ENCODE measurements around the gene GGT5. TPM values are rescaled to one million over a fixed set of nuclear protein-coding genes. Genes with fewer than 3 reads are reported as not detected.

The GGT5 gene
- total RNA-seq, 8 experiments from 2014 or later: 0.16 to 8.7 (median 0.63) TPM

DNA sequence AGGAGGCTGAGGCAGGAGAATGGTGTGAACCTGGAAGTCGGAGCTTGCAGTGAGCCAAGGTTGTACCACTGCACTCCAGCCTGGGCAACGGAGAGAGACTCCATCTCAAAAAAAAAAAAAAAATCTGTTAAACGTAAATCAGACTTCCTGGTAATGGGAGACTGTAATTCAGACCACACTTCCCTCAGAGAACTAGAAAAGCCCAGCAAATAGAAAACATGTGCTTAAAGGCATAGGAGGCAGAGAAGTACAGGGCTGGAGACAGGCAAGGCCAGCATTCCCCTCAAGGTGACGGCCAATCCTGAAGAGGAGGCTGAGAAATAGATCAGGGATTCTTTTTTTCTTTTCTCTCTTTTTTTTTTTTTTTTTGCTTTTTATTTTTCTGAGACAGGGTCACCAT, 8.2 kb downstream of the GGT5 start:
- H3K27ac ChIP-seq: no peak overlapping the region
- no peaks in the 10 kb centered on the region for H3K4me1 ChIP-seq (replicated peaks in 1 of 2)
- in situ Hi-C loops (cut with MboI; ENCODE audit: low pct_unique_long_range_greater_than_20kb in 2 of 9, low sequenced_read_pairs in 9 of 9, unreplicated experiment in 9 of 9): no loop called here
- H3K4me3 ChIP-seq: no peak overlapping the region
- 17 to 95% (median 74%) methylated on average over 1 to 4 of the region's 4 CpGs for WGBS, 10 experiments
- no peak for ATAC-seq (replicated peaks in 6 of 8)

DNA sequence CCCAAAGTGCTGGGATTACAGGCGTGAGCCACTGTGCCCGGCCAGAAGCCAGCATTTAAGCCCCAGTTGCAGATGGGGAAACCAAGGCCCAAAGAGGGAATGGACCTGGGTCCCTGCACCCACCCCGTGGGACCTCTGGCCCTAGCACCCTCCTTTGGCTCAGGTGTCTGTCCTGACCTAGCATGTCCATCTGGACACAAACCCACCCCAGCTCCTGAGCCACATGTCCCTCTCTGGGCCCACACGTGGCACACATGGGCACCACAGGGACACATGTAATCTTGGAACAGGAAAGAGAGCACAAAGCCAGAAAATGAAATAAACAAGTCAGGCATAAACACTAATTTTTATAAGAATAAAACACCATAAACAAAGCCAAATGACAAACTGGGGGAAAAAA, 9.6 kb downstream of the GGT5 start:
- WGBS, 10 experiments: 83 to 100% (median 98%) methylated on average over 1 to 4 of the region's 4 CpGs; no CpG with 5 or more reads in 6 of the 10 experiments
- ATAC-seq (replicated peaks in 6 of 8): no peak
- Histone ChIP-seq H3K4me3 (no peak overlapping the region), H3K27ac (no peak overlapping the region), H3K4me1 (replicated peaks in 1 of 2) (no peaks in the 10 kb centered on the region)
- in situ Hi-C loops (cut with MboI; ENCODE audit: low pct_unique_long_range_greater_than_20kb in 2 of 9, low sequenced_read_pairs in 9 of 9, unreplicated experiment in 9 of 9): no loop called here

DNA sequence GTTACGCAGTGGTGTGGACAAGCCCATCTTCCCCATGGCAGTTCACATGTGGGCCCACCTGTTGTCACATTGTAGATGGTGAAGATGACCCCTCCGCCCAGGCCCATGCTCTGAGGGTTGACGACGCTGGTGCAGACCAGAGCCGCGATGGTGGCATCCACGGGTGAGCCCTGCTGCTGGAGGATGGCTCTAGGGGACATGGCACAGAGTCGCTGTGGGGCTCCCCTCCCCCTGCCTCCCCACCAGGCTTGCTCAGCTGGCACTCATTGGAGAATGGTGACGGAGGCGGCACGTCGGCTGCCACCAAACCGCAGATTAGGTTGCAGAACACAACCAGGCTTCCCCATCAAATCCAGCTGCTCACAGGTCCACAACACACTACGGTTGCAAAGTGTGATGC, 11.1 kb downstream of the GGT5 start:
- Histone ChIP-seq H3K4me3 (no peak overlapping the region), H3K27ac (no peak overlapping the region), H3K4me1 (replicated peaks in 1 of 2) (no peaks in the 10 kb centered on the region)
- 74 to 100% (median 90%) methylated on average over 1 to 11 of the region's 14 CpGs; no CpG with 5 or more reads in 4 of the 10 experiments for WGBS, 10 experiments
- in situ Hi-C loops (cut with MboI; ENCODE audit: low pct_unique_long_range_greater_than_20kb in 2 of 9, low sequenced_read_pairs in 9 of 9, unreplicated experiment in 9 of 9): no loop called here
- ATAC-seq (replicated peaks in 6 of 8): no peak

DNA sequence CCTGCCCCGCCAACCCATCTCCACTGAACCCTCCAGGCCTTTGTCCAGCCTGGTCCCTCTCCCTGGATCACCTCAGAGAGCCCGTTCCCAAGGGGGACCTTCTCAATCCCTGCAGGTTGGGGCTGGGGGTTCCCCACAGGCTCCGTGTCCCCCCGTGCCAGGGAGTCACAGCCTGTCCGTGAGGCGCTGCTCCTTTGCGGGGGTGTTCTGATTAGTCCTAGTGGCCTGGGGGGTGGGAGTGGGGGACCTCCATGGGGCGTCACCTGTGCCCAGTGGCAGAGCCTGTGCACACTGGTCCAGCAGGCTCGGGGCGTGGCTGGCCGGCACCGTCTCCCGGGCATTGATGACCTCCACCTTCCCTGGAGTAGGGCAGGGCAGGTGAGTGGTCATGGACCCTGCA, 11.6 kb downstream of the GGT5 start:
- Histone ChIP-seq H3K4me1 (replicated peaks in 1 of 2) (no peaks in the 10 kb centered on the region), H3K4me3 (no peak overlapping the region), H3K27ac (no peak overlapping the region)
- in situ Hi-C loops (cut with MboI; ENCODE audit: low pct_unique_long_range_greater_than_20kb in 2 of 9, low sequenced_read_pairs in 9 of 9, unreplicated experiment in 9 of 9): no loop called here
- WGBS, 10 experiments: 80 to 100% (median 100%) methylated on average over 1 of the region's 13 CpGs; no CpG with 5 or more reads in 7 of the 10 experiments
- no peak for ATAC-seq (replicated peaks in 6 of 8)

DNA sequence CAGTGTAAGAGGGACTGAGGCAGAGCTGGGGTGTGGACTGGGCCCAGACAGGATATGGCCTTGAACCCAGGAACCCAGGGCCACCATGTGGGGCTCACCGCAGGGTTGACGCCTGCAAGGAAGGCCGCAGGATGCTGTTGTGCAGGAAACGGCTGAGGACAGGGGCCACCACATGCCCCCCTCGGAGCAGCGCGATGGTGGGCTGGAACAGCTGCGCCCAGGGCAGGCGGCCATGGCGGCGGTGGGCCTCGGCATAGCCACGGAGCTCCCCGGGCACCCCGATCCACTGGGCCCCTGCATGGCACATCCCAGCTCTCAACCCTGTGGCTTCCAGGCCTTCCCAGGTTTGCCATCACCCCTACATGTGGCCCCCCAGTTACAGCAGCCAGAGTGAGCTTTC, 12.2 kb downstream of the GGT5 start:
- H3K27ac ChIP-seq: no peak overlapping the region
- in situ Hi-C loops (cut with MboI; ENCODE audit: low pct_unique_long_range_greater_than_20kb in 2 of 9, low sequenced_read_pairs in 9 of 9, unreplicated experiment in 9 of 9): no loop called here
- H3K4me3 ChIP-seq: no peak overlapping the region
- H3K4me1 ChIP-seq (replicated peaks in 1 of 2): no peaks in the 10 kb centered on the region
- no peak for ATAC-seq (replicated peaks in 6 of 8)
- WGBS, 10 experiments: 40 to 94% (median 83%) methylated on average over 1 to 10 of the region's 15 CpGs; no CpG with 5 or more reads in 7 of the 10 experiments

DNA sequence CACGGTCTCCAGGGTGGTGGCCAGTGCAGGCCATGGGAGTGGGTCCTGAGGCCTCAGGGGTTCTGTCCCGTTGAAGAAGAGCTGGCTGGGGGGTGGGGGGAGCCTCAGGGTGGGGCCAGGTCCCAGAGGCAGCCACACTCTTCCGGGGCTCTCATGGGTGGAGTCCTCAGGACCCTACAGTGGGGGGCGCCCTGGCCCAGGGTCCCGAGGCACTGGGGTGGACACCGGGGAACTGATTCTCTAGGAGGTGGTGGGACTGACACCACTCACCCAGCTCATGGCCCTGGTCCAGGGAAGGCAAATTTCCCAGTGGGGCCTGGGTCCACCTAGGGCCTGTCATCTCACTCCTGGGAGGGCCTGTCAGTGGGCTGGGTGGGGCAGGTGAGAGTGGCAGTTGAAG, 12.8 kb downstream of the GGT5 start:
- WGBS, 10 experiments: no CpG with 5 or more reads among the region's 6 CpGs
- in situ Hi-C loops (cut with MboI; ENCODE audit: low pct_unique_long_range_greater_than_20kb in 2 of 9, low sequenced_read_pairs in 9 of 9, unreplicated experiment in 9 of 9): no loop called here
- ATAC-seq (replicated peaks in 6 of 8): no peak
- Histone ChIP-seq H3K4me3 (no peak overlapping the region), H3K4me1 (replicated peaks in 1 of 2) (no peaks in the 10 kb centered on the region), H3K27ac (no peak overlapping the region)

DNA sequence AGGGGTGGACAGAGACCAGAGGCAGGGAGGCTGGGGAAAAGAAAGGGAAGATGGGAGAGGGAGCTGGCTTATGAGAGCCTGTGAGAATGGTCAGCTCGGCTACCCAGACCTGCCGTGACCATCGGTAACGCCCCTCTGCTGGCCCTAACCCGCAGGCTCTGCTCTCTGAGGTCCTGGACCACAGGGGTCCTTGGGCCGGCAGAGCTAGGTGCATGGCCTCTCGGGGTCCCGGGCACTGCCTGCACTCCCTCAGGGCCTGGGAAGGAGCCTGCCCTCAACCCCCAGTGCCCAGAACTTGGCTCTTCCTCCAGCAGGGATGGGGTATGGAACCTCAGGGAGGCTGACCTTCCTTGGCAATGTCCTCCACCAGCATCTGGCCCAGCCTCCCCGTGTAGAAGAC, 13.2 kb downstream of the GGT5 start:
- Histone ChIP-seq H3K4me3 (no peak overlapping the region), H3K27ac (no peak overlapping the region), H3K4me1 (replicated peaks in 1 of 2) (no peaks in the 10 kb centered on the region)
- WGBS, 10 experiments: 80 to 83% (median 82%) methylated on average over 2 to 4 of the region's 9 CpGs; no CpG with 5 or more reads in 7 of the 10 experiments
- ATAC-seq (replicated peaks in 6 of 8): no peak
- in situ Hi-C loops (cut with MboI; ENCODE audit: low pct_unique_long_range_greater_than_20kb in 2 of 9, low sequenced_read_pairs in 9 of 9, unreplicated experiment in 9 of 9): no loop called here

DNA sequence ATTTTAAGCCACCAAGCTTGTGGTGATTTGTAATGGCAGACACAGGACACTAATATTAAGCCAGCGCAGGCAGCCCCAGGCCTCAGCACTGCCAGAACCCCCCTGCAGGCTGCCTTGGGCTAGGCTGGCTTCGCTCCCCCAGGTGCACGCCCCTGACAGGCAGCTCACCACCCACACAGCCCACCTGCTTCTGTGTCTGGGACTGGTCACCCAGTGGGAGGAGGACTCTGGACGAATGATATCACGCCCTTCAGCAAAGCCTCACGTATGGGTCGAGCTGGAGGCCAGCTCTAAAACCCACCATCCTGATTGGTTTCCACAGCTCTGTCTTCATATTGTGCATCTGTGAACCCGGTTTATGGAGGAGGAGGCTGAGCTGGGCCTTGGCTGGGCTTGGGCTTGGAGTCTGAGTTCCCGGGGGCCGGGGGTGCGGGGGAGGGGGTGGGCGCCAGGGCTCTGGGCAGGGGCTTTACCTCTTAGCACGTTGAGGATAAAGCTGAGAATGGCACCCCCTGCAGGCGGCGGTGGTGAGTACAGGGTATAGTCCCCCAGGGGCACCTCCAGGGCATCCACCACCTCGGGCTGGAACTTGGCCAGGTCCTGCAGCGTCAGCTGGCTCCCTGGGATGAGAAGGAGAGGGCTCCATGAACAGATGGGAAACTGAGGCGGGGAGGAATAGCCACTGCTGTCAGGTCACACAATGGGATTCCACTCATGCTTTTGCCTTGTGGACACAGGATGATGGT, 13.8 kb downstream of the GGT5 start:
- ATAC-seq (replicated peaks in 6 of 8): peak in 2 of 8 experiments; percentile 9 to 47
- Histone ChIP-seq H3K4me3 (no peak overlapping the region), H3K4me1 (replicated peaks in 1 of 2) (no peaks in the 10 kb centered on the region), H3K27ac (no peak overlapping the region)
- WGBS, 10 experiments: 80 to 92% (median 90%) methylated on average over 2 to 5 of the region's 18 CpGs; no CpG with 5 or more reads in 7 of the 10 experiments
- in situ Hi-C loops (cut with MboI; ENCODE audit: low pct_unique_long_range_greater_than_20kb in 2 of 9, low sequenced_read_pairs in 9 of 9, unreplicated experiment in 9 of 9): no loop called here

DNA sequence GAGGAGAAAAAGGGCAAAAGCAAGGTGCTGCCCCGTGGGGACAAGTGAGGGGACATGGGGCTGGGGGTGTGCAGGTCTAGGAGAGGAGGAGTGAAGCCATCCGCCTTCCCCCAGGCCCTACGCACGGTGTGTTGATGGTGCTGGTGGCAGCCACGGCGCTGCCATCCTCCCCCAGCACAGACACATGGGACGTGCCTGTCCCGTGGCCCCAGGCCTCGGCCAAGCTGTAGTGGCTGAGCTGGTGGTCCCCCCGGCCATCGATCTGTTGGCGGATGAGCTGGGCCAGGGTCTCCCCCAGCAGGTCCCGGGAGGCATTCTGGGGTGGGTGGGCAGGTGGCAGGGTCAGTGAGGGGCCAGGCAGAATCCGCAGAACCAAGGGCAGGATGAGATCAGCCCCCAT, 18.9 kb downstream of the GGT5 start:
- 82% methylated on average over 12 of the region's 14 CpGs; no CpG with 5 or more reads in 9 of the 10 experiments for WGBS, 10 experiments

DNA sequence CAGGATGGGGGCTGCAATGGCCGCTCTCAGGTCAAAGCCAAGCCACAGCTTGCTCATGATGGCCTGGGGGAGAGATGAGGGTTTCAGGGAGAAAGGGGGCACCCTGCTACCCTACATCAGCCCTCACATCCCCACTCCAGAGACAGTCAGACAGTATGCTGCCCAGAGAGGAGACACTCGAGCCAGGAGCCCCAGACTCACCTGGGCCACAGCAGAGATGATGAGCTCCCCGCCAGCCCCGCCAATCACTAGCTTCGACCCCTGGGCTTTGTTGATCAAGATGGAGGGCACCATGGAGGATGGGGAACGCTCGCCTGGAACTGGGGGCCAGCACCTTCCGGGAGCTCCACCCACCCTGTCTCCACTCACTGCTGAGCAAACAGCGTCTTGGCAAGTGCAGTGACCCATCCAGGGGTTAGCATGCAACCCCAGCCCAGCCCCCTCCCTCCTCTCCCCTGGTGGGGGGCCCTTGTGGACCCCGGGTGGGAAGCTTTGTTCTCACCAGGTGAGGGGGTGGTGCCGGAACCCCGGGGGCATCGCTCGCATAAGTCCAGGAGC, 19.8 kb downstream of the GGT5 start:
- in situ Hi-C loops (cut with MboI; ENCODE audit: low pct_unique_long_range_greater_than_20kb in 2 of 9, low sequenced_read_pairs in 9 of 9, unreplicated experiment in 9 of 9): no loop called here

More for the DNA sequence above, 18.9 kb downstream of the GGT5 start:
- in situ Hi-C loops (cut with MboI; ENCODE audit: low pct_unique_long_range_greater_than_20kb in 2 of 9, low sequenced_read_pairs in 9 of 9, unreplicated experiment in 9 of 9): no loop called here
- ATAC-seq (replicated peaks in 6 of 8): no peak
- H3K27ac ChIP-seq: no peak overlapping the region
- no peaks in the 10 kb centered on the region for H3K4me1 ChIP-seq (replicated peaks in 1 of 2)
- H3K4me3 ChIP-seq: no peak overlapping the region

DNA sequence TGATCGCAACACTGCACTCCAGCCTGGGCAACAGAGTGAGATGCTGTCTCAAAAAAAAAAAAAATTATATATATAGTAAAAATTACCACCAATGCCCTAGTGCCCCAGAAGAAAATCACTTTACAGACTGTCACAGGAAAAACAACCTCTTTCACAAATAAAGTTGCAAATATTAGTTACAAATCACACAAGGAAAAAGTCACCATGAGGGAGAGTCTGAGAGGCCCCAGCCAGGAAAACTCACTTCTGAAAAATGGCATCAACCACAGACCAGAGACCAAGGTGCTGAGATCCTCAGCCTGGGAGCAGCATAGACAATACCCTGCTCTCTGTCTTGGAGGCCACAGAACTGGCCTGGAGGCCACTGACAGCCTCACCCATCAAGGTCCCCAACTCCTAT, 20.4 kb downstream of the GGT5 start:
- 80 to 100% (median 100%) methylated on average over 1 of the region's 1 CpG; no CpG with 5 or more reads in 5 of the 10 experiments for WGBS, 10 experiments
- in situ Hi-C loops (cut with MboI; ENCODE audit: low pct_unique_long_range_greater_than_20kb in 2 of 9, low sequenced_read_pairs in 9 of 9, unreplicated experiment in 9 of 9): no loop called here
- Histone ChIP-seq H3K4me1 (replicated peaks in 1 of 2) (no peaks in the 10 kb centered on the region), H3K4me3 (no peak overlapping the region), H3K27ac (no peak overlapping the region)
- ATAC-seq (replicated peaks in 6 of 8): no peak

More for the DNA sequence above, 19.8 kb downstream of the GGT5 start:
- Histone ChIP-seq H3K4me1 (replicated peaks in 1 of 2) (no peaks in the 10 kb centered on the region), H3K4me3 (no peak overlapping the region), H3K27ac (no peak overlapping the region)
- WGBS, 10 experiments: 89 to 100% methylated on average over 1 to 2 of the region's 14 CpGs; no CpG with 5 or more reads in 8 of the 10 experiments
- ATAC-seq (replicated peaks in 6 of 8): no peak

DNA sequence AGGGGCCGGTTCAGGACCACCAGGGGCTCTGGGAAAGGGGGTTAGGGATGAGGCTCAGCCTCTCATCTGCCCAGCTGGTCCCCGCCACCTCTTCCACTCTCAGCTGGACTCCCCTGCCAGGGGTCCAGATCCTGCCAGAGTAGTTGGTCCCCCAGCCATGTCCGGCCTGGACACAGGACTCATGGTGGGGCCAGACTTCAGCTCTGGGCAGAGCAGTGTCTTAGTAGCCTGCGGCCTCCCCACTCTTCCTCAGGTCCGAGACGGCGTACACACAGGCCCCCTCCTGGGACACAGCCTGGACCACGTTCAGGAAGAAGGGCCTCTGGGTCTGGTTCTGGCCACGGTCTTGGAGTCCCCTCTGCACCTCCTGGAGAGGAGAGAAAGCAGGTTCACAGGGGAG, 25.1 kb downstream of the GGT5 start:
- H3K4me3 ChIP-seq: no peak overlapping the region
- ATAC-seq (replicated peaks in 6 of 8): no peak
- H3K27ac ChIP-seq: no peak overlapping the region
- no peaks in the 10 kb centered on the region for H3K4me1 ChIP-seq (replicated peaks in 1 of 2)
- WGBS, 10 experiments: 25 to 100% (median 90%) methylated on average over 1 to 4 of the region's 9 CpGs; no CpG with 5 or more reads in 5 of the 10 experiments
- in situ Hi-C loops (cut with MboI; ENCODE audit: low pct_unique_long_range_greater_than_20kb in 2 of 9, low sequenced_read_pairs in 9 of 9, unreplicated experiment in 9 of 9): no loop called here

DNA sequence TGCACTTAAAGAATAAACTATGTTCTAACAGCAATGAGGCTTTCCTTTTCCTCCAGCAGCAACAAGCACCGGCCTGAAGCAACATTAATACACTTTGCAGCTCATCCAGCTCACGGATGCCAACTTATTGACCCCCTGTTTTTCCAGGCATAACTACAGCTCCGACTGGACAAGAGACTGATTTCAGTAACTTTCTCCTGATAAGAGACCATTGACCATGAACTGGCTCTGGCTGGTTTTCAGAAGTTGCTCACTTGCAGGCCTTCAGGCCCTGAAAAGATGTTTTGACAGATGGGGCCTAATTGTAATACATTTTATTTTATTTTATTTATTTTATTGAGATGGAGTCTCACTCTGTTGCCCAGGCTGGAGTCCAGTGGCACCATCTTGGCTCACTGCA, 27.5 kb downstream of the GGT5 start:
- Histone ChIP-seq H3K27ac (no peak overlapping the region), H3K4me3 (no peak overlapping the region), H3K4me1 (replicated peaks in 1 of 2) (no peaks in the 10 kb centered on the region)
- 75 to 100% (median 88%) methylated on average over 2 to 3 of the region's 3 CpGs; no CpG with 5 or more reads in 4 of the 10 experiments for WGBS, 10 experiments
- in situ Hi-C loops (cut with MboI; ENCODE audit: low pct_unique_long_range_greater_than_20kb in 2 of 9, low sequenced_read_pairs in 9 of 9, unreplicated experiment in 9 of 9): no loop called here
- no peak for ATAC-seq (replicated peaks in 6 of 8)
